NCI-H2171 (cell line): Measurements from ENCODE around the gene RRP8.

Source experiments
- DNase-seq: peaks from one replicate; lab custom pipeline; 2025; lab: John Stamatoyannopoulos, UW

The RRP8 gene

DNA sequence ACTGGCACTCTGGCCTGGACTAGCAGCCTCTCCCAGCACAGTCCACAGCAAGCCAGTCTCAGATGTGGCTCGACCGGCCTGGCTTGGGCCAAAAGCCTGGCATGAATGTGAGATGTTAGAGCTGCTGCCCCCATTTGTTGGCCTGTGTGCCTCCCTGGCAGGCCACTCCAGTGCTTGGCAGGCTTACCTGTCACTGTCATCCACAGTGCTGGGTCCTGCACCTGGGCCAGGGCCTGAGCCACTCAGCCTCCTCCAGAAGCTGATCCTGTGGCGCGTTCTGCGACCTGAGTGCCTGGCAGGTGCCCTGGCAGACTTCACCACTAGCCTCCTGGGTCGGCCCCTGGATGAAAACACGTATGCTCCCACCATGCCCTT, 36.1 kb downstream of the RRP8 start:
- DNase-seq, result no peak

DNA sequence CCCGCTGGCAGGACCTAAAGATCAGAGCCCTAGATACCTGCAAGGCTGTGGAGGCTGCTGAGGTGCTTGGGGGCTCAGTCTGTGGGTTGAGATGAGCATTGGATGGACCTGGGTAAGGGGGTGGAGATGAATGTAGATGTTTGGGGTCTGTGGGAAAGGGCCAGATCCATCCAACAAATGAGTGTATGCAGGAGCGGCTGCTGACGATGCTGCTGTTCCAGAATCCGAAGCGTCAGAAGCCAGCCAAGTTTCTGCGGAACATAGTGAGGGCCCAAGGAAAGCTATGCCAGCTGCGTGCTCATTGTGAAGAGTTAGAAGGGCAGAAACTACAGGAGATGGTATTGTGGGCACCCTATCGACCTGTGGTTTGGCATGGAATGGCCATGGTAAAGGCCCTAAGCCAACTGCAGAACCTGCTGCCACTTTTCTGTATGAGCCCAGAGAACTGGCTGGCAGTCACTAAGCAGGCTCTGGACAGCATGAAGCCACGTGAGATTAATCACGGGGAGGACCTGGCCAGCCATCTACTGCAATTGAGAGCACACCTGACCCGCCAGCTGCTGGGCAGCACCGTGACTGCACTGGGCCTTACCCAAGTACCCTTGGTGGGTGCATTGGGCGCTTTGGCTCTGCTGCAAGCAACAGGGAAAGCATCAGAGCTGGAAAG, 36.6 kb downstream of the RRP8 start:
- no peak for DNase-seq

DNA sequence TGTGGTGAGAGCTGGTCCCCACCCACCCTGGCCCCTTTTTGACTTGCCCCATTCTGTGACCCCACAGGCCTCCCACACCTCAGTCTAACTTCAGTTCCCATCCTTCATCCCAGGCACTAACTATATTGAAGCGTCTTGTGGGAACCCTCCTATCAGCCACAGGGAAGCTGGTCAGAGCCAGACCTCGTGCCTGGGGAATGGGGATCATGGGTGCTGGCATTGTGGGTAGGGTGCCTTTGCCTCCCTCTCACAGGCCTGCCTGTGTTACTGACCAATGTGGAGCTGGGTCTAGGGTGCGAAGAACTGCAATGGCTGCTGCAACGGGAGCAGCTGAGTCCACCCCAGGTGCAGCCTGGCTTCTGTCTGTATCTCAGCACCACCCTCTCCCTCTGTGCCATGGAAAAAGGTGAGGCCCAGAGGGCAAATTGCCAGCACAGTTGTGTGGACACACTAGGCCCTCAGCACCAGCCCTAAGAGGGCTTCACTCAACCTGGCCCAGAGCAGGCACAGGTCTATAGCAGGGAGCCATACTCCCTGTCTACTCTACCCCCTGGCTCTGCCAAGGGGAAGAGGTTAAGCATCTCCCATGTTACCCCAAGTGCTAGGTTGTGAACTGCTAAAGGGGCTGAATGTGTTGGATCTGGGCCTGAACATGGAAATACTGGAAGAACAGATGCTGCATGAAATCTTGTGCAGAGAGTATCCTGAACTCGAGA, 37.3 kb downstream of the RRP8 start:
- DNase-seq, result no peak

DNA sequence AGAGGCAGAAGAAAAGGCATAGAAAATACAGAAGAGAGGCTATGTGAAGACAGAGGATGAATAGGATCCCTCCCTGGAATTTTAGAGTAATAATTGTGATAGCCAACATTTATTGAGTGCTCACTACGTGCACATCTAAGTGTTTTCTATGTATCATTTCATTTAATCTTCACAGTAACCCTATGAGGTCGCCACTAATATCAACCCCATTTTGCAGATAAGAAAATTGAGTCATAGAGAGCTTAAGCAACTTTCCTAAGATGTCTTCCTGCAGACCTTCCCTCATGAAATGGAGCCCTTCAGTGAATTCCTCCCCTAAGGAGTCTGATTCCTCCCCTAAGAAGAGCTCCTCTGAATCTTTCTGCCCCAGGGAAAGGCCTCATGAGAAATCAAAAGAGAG, 38.1 kb downstream of the RRP8 start:
- no peak for DNase-seq

DNA sequence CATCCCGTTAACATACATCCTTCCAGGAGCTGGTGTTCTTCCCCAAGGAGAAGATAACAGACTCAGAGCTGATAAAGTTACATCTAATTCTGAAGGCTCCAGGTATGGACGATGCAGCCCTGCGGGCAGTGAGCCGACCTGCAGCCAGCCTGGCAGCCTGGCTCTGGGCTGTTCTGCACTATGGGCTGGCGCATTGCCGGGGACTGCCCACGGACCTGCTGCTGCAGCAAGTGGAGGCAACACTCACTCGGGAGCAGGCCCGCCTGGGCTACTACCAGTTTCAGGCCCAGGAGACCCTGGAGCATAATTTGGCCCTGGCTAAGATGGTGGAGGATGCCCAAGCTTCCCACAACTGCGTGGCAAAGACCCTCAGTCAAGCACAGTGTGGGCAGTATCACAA, 39.7 kb downstream of the RRP8 start:
- DNase-seq, result no peak

DNA sequence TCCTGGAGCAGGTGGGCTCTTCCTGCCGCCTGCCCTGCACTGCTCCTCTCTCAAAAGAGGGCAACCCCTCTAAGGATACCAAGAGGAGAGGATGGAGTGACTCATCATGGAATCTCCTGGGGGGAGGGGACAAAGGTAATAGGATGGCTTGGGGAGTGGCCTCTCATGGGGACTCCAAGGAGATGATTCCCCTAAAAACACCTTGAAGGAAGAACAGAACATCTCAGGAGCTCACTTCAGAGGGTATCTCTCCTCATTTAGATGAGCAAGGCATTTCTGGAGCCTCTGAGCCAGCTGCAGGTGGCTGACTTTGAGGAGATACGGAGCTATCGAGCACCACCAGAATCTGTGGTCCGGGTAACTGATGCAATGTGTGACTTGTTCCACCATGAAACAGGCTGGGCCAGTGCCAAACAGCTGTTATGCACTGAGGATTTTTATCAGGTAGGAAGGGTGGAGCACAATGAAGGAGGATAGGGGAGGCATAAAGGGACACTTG, 40.2 kb downstream of the RRP8 start:
- DNase-seq, result no peak

DNA sequence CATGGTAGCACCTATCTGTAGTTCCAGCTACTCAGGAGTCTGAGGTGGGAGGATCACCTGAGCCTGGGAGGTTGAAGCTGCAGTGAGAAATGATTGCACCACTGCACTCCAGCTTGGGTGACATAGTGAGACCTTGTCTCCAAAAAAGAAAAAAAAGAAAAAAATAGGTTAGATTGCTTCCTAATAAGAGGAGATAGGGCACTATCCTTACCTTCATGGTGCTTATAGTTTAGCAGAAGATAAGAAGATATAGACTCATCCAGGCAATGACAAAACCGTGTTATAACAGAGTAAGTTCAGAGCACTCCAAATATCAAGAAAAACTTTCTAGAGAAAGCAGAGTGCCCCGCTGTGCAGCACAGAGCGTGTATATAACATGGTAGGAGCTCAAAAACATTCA, 42.1 kb downstream of the RRP8 start:
- no peak for DNase-seq

DNA sequence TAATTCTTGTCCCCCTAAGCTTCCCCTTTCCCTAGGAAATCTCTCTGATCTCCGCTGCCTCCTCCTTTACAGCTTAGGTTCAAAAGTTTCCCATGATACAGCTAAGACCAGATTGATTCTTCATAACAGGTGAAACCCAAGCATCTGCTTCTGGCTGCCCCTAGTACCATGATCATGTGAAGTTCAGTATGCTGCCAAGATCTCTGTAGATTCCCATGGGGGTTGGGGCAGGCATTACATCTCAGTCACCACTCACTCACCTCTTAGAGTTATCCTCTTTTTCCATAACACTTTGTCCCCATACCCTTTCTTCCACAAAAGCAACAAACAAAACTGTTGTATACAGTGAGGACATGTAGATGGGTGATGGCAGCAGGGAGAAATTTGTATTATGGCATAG, 44.0 kb downstream of the RRP8 start:
- no peak for DNase-seq

DNA sequence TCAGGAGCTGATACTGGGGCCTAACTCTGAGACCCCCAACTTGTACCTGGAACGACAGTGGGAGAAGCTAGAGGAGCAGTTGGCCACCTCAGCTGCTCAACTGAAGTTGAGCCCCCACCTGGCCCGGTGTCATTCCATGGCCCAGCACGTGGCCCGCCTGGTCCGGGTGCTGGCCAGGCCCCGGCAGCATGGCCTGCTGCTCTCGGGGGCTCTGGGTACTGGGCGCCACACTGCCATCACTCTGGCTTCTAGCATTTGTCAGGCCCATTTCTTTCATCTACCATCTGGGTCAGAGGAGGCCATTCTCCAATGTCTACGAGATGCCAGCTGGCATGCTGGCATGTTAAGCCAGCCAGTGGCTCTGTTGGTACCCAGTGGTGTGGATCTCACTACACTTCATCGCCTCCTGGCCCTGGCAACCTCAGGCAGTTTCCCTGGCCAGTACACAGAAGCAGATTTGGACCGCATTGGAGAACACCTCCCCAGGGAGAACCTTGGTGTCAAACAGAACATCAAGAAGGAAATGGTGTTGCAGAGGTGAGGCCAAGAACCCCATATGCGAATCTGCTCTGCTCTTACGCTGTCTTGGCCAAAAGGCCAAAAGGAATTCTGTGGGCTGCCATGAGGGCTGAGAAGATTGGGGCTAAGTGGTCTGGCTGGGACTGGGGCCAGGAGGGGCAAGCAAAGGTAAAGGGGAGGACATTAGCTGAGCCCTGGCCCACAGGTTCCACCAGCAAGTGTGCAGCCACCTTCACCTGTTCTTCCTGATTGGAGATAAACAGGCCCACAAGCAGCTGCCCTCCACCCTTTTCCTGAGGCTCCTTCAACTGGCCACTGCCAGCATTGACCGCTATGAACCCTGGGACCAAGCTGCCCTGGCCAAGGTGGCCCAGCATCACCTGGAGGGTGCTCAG, 45.4 kb downstream of the RRP8 start:
- no peak for DNase-seq

DNA sequence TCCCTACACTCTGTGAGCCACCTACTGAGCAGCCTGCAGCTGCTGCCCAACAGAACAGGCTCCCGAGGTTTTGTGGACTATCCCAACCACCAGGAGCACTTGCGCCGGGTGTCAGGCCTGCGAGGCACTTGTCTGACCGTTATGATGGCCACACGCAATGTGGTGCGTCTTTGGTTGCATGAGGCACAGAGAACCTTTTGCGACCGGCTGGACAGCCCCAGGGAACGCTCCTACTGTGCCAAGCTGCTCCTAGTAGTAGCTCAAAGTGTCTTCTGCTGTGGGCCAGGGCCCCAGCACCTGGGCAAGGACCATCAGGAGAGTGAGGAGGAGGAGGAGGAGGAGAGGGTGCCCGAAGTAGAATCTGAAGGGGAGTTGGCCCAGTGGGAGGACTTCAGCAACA, 46.4 kb downstream of the RRP8 start:
- no peak for DNase-seq

DNA sequence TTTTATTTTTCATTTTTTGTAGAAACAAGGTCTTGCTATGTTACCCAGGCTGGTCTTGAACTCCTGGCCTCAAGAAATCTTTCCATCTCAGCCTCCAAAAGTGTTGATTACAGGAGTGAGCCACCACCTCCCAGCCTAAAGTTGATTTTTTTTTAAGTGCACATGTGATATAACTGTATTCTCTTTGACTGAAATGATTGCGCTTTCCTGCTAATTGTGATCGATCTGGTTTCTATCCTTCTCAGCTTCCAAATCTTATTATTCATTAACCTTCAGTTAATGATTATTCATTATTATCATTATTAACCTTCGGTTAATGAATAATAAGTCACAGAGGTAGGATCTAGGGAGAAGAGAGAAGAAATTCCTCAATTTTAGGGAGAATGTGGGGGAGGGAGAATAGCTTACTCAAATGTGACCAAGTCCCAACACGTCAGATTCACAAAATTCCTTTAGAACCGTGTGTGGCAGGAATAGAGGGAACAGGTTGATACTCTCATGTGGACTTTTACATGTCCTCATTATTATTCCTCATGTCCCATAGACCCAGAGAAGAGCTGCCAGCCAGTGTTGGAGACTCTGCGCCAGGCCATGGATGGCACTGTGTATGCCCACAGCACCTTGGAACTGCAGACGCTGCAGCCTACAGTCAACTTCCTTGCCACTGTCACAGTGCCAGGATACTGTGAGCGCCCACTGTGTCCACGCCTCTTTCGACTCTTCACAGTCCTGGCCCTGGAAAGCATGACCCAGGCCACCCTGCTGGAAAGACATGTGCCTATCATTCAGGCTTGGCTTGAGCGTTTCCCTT, 47.1 kb downstream of the RRP8 start:
- no peak for DNase-seq

DNA sequence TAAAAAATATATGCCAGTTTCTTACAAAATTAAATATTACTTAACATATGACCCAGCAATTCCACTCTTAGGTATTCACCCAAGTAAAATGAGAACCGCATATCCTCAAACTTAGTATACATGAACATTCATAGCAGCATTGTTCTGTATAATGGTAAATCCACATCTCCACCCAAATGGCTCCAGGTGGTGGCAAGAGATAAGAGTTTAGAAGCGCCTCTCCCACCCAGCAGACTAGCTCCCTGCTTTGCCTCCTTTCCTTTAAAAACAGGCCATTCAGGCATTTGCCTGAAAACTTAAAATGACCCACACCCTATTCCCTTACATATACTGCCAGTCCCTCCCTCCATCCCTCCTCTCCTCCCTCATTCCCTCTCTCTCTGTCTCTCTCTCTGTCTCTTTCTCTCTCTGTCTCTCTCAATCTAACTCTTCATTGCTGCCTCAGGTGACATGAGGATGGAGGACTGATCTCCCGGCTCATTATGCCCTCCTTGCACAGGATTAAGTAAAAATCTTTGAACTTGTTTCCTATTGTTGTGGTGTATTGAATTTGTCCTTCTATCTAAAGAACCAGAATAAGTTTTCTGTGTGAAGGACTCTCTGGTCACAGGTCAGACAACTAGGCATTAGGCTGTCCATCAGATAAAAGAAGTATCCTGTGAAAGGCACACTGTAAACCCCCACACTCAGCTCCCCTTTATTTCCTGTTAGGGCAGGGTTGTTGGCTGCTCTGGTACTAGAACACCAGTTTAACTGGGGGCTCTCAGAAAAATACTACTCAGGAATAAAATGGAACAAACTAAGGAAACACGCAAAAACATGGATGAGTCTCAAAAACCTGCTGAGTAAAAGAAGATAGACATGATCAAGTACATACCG, 48.3 kb downstream of the RRP8 start:
- DNase-seq, result no peak

DNA sequence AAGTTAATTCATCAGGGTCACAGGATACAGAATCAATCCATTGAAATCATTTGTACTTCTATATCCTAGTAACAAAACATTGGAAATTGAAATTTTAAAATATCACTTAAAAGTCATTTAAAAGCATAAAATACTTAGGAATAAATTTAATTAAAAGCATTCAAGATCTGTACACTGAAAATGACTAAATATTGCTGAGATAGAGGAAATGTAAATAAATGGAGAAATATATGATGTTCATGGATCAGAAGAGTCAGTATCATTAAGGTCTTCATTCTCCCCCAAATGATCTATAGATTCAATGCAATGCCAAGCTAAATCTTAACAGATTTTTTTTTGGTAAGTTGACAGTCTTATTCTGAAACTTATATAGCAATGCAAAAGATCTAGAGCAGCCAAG, 49.8 kb downstream of the RRP8 start:
- no peak for DNase-seq

DNA sequence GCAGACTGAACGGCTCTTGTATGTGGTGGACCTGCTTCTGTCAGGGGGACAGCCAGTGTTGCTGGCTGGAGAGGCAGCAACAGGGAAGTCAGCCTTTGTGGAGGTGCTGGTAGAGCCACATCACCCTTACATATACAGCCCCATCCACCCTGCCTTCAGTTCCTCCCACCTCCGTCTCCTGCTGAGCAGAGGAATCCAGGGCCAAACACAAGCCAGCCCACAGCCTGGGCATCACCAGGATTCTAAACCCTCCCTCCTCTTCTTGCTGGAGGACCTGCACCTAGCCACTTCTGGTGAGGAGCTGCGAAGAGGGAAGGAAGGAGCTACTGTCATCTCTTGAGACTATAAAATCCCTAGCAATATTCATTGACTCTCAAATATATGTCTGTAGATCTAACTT, 54.8 kb downstream of the RRP8 start:
- no peak for DNase-seq

DNA sequence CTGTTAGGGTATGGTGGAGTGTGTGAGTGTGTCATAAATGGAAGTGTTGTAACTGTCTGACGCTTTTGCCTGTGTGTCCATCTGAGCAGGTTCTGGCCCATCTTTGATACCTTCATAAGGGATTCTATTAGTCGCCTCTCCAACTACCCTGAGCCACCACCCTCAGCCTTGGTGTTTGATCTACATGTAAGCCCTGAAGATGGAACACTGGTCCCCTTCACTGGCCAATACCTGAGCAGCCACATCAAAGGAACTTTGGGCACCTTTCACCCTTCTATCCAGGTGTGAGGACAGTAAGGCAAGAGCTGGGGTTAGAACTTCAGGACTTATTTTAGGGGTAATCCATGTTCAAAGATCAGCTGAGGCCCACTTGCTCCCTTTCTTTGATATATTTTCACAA, 55.3 kb downstream of the RRP8 start:
- no peak for DNase-seq

DNA sequence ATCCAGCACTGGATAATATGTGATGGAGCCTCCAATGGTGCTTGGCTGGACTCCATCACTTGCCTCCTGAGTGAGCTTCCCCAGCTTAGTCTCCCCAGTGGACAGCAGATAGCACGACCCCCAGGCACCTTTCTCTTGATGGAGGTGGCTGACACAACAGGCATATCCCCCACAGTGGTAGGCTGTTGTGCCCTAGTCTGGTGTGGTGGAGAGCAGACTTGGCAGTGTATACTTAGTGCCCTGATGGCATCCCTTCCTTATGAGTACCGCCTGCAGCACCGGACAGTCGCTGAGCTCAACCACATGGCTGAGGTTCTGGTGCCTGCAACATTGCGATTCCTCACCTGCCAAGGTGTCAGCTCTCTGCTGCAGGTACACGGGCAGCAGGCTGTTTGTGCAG, 56.2 kb downstream of the RRP8 start:
- no peak for DNase-seq

DNA sequence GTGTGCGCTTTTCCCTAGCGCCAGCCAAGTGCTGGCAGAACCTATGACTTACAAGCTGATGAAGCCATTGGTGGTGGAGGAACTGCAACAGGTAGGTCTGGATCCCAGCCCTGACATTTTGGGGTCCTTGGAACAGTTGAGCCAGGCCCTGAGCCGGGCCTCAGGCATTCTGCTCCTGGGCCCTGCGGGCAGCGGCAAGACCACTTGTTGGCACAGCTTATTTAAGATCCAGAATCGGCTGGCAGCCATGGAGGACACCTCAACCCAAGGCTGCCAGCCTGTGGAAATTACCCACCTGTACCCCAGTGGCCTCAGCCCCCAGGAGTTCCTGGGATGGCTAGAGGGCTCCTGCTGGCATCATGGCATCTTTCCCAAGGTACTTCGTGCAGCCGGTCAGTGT, 56.7 kb downstream of the RRP8 start:
- no peak for DNase-seq

DNA sequence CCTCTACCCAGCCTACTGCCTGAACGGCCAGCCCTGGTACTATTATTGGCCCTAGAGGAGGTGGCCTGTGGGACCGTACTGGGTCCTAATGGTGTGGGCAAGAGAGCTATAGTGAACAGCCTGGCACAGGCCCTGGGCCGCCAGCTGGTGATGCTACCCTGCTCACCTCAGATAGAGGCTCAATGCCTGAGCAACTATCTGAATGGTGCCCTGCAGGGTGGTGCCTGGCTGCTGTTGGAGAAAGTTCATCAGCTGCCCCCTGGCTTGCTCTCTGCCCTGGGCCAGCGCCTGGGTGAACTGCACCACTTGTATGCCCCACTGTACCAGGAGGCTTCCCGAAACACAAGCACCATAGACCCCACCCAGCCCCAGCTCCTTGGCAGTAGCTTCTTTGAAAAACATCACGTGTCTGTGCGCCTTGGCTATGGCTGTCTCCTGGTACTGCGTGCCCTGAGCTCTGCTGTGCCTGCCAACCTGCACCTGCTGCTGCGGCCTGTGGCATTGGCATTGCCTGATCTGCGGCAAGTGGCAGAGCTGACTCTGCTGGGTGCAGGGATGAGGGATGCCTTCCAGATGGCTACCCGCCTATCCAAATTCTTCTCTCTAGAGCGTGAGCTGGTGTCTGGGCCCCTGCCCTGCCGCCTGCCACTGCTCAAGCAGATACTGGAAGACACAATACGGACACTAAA, 57.4 kb downstream of the RRP8 start:
- DNase-seq, result no peak
